Progenitor cell of endocrine pancreas (in vitro differentiated cells): Measurements from ENCODE around the gene KLHDC7B. TPM values are rescaled to one million over a fixed set of nuclear protein-coding genes. Genes with fewer than 3 reads are reported as not detected.
A peak's percentile ranks its signal among the peaks of the same experiment; 100 is the strongest.

Experiments
- DNase-seq: peaks from one replicate; pipeline ENCODE4 v3.0.0; 2021; ENCODE audit warnings: low spot score; ENCODE audit not compliant: unreplicated experiment
- H3K27ac Mint-ChIP-seq: 2 replicates; pipeline ENCODE4 v1.8.0; 2021; ENCODE audit warnings: mild to moderate bottlenecking, moderate library complexity, mixed read lengths
- H3K27me3 Mint-ChIP-seq: 2 replicates; pipeline ENCODE4 v1.8.0; 2021; ENCODE audit warnings: mixed read lengths
- H3K36me3 Mint-ChIP-seq: 2 replicates; pipeline ENCODE4 v1.8.0; 2022; ENCODE audit warnings: mixed read lengths; ENCODE audit not compliant: insufficient read depth
- H3K4me1 Mint-ChIP-seq: 2 replicates; pipeline ENCODE4 v1.8.0; 2021; ENCODE audit warnings: low read depth, mixed read lengths
- H3K4me3 Mint-ChIP-seq: 2 replicates; pipeline ENCODE4 v1.8.0; 2021; ENCODE audit warnings: low read depth, mild to moderate bottlenecking, moderate library complexity, mixed read lengths
- H3K9me3 Mint-ChIP-seq: 2 replicates; pipeline ENCODE4 v1.8.0; 2021; ENCODE audit warnings: low read depth, mixed read lengths
- CTCF ChIP-seq: fragments of 200-600 bp; sonication (generic); IDR thresholded peaks from one replicate; pipeline ENCODE4 v1.5.0; 2021; ENCODE audit warnings: antibody characterized with exemption, mild to moderate bottlenecking; ENCODE audit not compliant: unreplicated experiment
- total RNA-seq: library from RNA; stranded (reverse); gene quantifications from 2 replicates; pipeline ENCODE4 v1.2.1, GENCODE V29; 2021

The KLHDC7B gene
- total RNA-seq, 1 donor from 2014 or later: not detected

- no peak for TF ChIP-seq CTCF
- no peak for DNase-seq
- Mint-ChIP-seq H3K27ac (no peak overlapping the region), H3K4me1 (peaks cover 19% of the 10 kb centered on the region), H3K36me3 (peaks cover 4% of the 10 kb centered on the region), H3K27me3 (peaks cover 31% of the 10 kb centered on the region), H3K4me3 (no peak overlapping the region), H3K9me3 (no peaks in the 10 kb centered on the region)
Observed at GRCh38 chr22:50528682-50529415, 16.9 kb upstream of the KLHDC7B start.

- TF ChIP-seq CTCF: no peak
- peaks cover 3% of the 10 kb centered on the region for H3K36me3 Mint-ChIP-seq
- no peak overlapping the region for H3K4me3 Mint-ChIP-seq
- H3K4me1 Mint-ChIP-seq: peaks cover 19% of the 10 kb centered on the region
- H3K9me3 Mint-ChIP-seq: no peaks in the 10 kb centered on the region
- H3K27me3 Mint-ChIP-seq: peaks cover 36% of the 10 kb centered on the region
- H3K27ac Mint-ChIP-seq: no peak overlapping the region
- no peak for DNase-seq
Observed at GRCh38 chr22:50529416-50529896, 16.2 kb upstream of the KLHDC7B start.

- Mint-ChIP-seq H3K4me1 (peaks cover 14% of the 10 kb centered on the region), H3K4me3 (no peak within 1 kb of the TSS), H3K27me3 (peaks cover 39% of the 10 kb centered on the region), H3K9me3 (no peaks in the 10 kb centered on the region), H3K36me3 (no peaks in the 10 kb centered on the region), H3K27ac (no peak within 1 kb of the TSS)
- TF ChIP-seq CTCF: no peak
- no peak for DNase-seq
Observed at GRCh38 chr22:50529897-50530579, 15.7 kb upstream of the KLHDC7B start, which contains the start of gene TYMP. TYMP (minus strand) TSS chr22:50530012; CDS start chr22:50529709, 303 bp downstream.

GRCh38 chr22:50530580-50530876, 15.2 kb upstream of the KLHDC7B start:
- Mint-ChIP-seq H3K27me3 (peaks cover 39% of the 10 kb centered on the region), H3K36me3 (no peaks in the 10 kb centered on the region), H3K9me3 (no peaks in the 10 kb centered on the region), H3K4me1 (peaks cover 14% of the 10 kb centered on the region), H3K4me3 (no peak overlapping the region), H3K27ac (no peak overlapping the region)
- TF ChIP-seq CTCF: no peak
- no peak for DNase-seq

- Mint-ChIP-seq H3K27me3 (peaks cover 39% of the 10 kb centered on the region), H3K27ac (no peak overlapping the region), H3K36me3 (no peaks in the 10 kb centered on the region), H3K4me1 (peaks cover 14% of the 10 kb centered on the region), H3K4me3 (peak overlapping the region; percentile 26), H3K9me3 (no peaks in the 10 kb centered on the region)
- no peak for TF ChIP-seq CTCF
- DNase-seq: no peak
Observed at GRCh38 chr22:50530877-50531545, 14.7 kb upstream of the KLHDC7B start.
